ENCODE results near the gene EMILIN3. TPM values are rescaled to one million over a fixed set of nuclear protein-coding genes. Genes with fewer than 3 reads are reported as not detected.

The EMILIN3 gene
- total RNA-seq: not detected

DNA sequence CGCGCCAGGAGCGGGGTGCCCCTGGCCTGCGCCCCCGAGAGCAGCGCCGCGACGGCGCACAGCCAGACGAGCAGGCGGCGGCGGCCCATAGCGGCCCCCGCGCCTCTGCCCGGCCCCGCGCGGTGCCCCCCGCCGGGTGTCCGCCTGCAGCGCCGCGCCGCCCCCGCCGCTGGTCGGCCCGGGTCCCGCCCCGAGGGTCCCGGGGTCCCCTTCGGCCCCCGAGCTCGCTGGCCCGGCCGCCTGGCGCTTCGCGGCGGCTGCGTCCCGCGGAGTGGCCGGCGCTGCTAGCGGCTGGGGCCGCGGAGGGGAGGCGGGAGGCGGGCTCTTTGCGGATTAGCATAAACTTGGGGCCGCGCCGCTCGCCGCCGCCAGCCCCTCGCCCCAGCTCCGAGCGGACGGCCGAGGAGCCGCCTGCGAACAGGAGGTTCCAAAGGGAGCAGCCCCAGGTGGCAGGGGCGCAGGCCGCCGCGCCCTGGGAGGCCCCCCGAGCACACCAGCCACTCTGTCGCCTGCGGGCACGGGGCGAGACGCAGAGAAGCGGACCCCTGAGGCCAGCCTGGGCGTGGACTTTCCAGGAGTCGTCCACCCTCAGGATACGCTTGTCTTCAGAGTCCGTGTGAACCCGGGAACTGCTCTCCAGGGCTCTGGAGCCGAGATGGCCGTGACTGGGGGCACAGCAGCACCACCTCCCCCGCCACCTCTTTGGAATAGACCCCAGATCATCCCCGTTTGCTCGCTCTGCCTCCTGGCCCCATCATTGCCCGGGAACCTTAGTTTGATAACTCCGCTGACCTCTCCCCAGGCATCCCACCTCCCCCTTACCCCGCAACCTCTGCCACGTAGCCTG, at the start of gene EMILIN3:
TSS of gene EMILIN3 (minus strand) at position 273 of the 847 bp plus-strand sequence. CDS start at position 89, 184 bp downstream.
- H3K27ac Mint-ChIP-seq: no peak within 1 kb of the TSS
- no peak for DNase-seq
- peak within 1 kb of the TSS; percentile 34 to 71 for H3K4me3 Mint-ChIP-seq
- peak; percentile 12 to 24 for ATAC-seq (replicated peaks in 1 of 2)
- no peaks in the 10 kb centered on the region for H3K9me3 Mint-ChIP-seq
- H3K27me3 Mint-ChIP-seq (ENCODE audit: low read depth): peaks cover 47% of the 10 kb centered on the region
- peaks cover 0 to 5% of the 10 kb centered on the region in 2 donors for H3K36me3 Mint-ChIP-seq (ENCODE audit: insufficient read depth in 2 of 2)
- H3K4me1 Mint-ChIP-seq (ENCODE audit: low read depth): peaks cover 6% of the 10 kb centered on the region

DNA sequence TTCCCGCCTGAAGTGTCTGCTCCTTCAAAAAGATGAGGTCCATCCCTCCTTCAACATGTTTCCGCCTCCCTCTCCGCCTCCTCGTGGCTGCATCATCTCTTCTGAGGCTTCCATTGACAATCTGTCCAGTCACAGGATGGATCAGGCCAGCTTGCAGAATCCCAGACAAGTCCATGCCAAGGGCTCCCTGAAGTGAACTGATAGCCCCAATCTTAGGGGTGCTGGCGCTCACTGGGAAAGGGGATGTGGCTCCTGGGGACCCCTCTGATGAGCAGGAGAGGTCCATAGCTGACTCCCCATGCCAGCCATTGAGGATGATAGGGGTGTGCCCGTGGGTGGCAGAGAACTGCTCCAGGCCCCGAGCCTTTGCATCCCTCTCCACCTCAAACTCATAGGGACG, 48.6 kb upstream of the EMILIN3 start:
- Mint-ChIP-seq H3K9me3 (no peaks in the 10 kb centered on the region), H3K36me3 (ENCODE audit: insufficient read depth in 2 of 2) (peaks cover 6 to 8% of the 10 kb centered on the region in 2 donors), H3K27me3 (ENCODE audit: low read depth) (no peaks in the 10 kb centered on the region), H3K4me3 (no peak overlapping the region), H3K4me1 (ENCODE audit: low read depth) (no peaks in the 10 kb centered on the region), H3K27ac (no peak overlapping the region)
- DNase-seq (no peak), ATAC-seq (replicated peaks in 1 of 2) (no peak)

- Mint-ChIP-seq H3K36me3 (ENCODE audit: insufficient read depth in 2 of 2) (peaks cover 6 to 8% of the 10 kb centered on the region in 2 donors), H3K4me1 (ENCODE audit: low read depth) (peaks cover 8% of the 10 kb centered on the region), H3K9me3 (no peaks in the 10 kb centered on the region), H3K4me3 (no peak overlapping the region), H3K27ac (no peak overlapping the region), H3K27me3 (ENCODE audit: low read depth) (no peaks in the 10 kb centered on the region)
- DNase-seq (no peak), ATAC-seq (replicated peaks in 1 of 2) (no peak)
Measured at GRCh38 chr20:41413169-41413568, 46.6 kb upstream of the EMILIN3 start.

DNA sequence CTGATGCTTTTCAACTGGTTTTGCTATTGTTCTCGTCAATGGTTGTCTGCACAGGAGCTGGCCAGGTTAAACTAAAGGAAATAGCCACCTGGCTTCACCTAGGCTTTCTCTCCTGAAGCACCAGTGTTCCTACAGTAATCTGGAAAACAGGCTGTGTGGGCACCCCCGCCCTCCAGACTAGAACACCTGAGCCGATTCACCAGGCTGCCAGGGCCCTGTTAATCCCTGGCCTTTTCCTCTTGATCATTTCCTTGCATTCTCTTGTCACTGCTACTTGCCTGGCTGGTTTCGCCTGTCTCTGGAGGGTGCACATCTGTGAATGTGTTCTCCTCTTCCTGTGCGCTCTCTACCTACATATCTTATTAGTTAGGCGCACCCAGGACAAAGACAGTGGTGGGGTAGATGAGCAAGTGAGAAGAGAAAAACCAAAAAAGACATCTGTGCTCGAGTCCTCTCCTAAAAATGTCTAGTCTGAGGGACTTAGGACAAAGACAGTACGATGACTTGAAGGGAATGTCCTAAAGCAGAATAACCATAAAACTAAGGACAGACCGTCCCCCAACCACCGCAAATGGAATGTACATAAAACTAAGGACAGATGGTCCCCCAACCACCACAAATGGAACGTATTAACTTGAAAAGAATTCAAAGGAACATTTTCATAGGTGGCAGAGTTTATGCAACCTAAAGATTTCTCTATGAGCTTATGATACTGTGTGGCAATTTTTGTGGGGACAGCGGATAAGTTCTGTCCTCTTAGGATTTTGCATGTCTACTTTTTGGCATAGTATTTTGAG, 45.9 kb upstream of the EMILIN3 start:
- H3K9me3 Mint-ChIP-seq: no peaks in the 10 kb centered on the region
- no peaks in the 10 kb centered on the region for H3K27me3 Mint-ChIP-seq (ENCODE audit: low read depth)
- peaks cover 5 to 8% of the 10 kb centered on the region in 2 donors for H3K36me3 Mint-ChIP-seq (ENCODE audit: insufficient read depth in 2 of 2)
- no peak overlapping the region for H3K27ac Mint-ChIP-seq
- no peak overlapping the region for H3K4me3 Mint-ChIP-seq
- H3K4me1 Mint-ChIP-seq (ENCODE audit: low read depth): peaks cover 8% of the 10 kb centered on the region
- DNase-seq (no peak), ATAC-seq (replicated peaks in 1 of 2) (no peak)

GRCh38 chr20:41411391-41411847, 44.8 kb upstream of the EMILIN3 start:
- no peak for DNase-seq
- no peaks in the 10 kb centered on the region for H3K9me3 Mint-ChIP-seq
- peaks cover 5 to 8% of the 10 kb centered on the region in 2 donors for H3K36me3 Mint-ChIP-seq (ENCODE audit: insufficient read depth in 2 of 2)
- no peak overlapping the region for H3K27ac Mint-ChIP-seq
- H3K27me3 Mint-ChIP-seq (ENCODE audit: low read depth): no peaks in the 10 kb centered on the region
- no peak for ATAC-seq (replicated peaks in 1 of 2)
- H3K4me1 Mint-ChIP-seq (ENCODE audit: low read depth): peaks cover 8% of the 10 kb centered on the region
- no peak overlapping the region for H3K4me3 Mint-ChIP-seq

DNA sequence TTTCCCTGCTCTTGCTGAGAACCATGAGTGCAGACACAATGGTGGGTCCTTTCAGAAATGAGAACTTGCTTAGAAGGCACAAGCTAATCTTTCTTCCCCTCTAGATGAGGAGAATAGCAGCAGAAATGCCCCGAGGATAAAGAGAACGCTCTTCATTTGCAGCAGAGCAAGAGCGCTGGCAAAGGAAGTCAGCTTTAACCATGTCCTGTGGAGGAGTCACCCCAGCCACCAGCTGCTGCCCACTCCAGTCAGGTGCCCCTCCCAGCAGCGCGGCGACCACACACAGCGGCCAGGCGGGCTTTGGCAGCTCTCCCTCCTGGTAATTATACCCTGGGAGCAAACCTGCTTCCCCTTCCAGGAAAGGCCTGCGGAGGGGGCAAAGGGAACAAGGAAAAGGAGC, 42.4 kb upstream of the EMILIN3 start:
- no peaks in the 10 kb centered on the region for H3K9me3 Mint-ChIP-seq
- DNase-seq (no peak), ATAC-seq (replicated peaks in 1 of 2) (no peak)
- no peak overlapping the region for H3K4me3 Mint-ChIP-seq
- peaks cover 8% of the 10 kb centered on the region for H3K4me1 Mint-ChIP-seq (ENCODE audit: low read depth)
- H3K27ac Mint-ChIP-seq: no peak overlapping the region
- no peaks in the 10 kb centered on the region for H3K27me3 Mint-ChIP-seq (ENCODE audit: low read depth)
- H3K36me3 Mint-ChIP-seq (ENCODE audit: insufficient read depth in 2 of 2): peaks cover 4% of the 10 kb centered on the region in 2 donors

DNA sequence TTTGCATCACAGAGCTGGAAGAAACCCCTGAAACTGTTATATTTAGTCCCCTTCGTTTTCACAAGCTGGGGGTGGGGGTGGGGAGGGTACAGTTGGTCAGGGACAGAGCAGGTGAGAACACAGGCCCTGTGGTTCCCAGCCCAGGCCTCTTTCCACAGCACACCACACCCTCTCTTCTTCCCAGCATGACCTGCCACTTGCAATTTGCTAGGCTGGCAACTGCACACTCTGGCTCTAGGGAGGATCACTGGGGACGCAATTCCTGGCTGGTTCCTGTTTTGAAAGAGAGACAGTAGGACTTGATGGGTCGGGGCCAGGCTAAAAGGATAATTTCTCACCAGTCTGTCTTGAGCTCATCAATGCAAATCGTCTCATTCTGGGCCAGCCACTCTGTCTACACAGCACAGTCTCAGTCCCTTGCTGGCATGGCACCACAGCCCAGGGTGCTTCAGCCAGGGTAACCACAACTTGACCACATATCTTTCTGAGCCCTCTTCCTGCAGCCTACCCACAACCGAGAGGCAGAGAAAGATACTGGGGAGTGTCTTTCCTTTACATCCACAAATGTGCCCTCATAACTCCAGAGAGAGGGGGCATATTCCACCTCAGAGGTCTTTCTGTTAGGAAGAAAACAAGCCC, 41.7 kb upstream of the EMILIN3 start:
- Mint-ChIP-seq H3K4me1 (ENCODE audit: low read depth) (peaks cover 8% of the 10 kb centered on the region), H3K9me3 (no peaks in the 10 kb centered on the region), H3K36me3 (ENCODE audit: insufficient read depth in 2 of 2) (peaks cover 1 to 2% of the 10 kb centered on the region in 2 donors), H3K4me3 (no peak overlapping the region), H3K27ac (no peak overlapping the region), H3K27me3 (ENCODE audit: low read depth) (no peaks in the 10 kb centered on the region)
- peak; percentile 8 to 14 for DNase-seq
- peak; percentile 56 to 69 for ATAC-seq (replicated peaks in 1 of 2)

- no peak overlapping the region for H3K4me3 Mint-ChIP-seq
- DNase-seq: no peak
- H3K27ac Mint-ChIP-seq: peak overlapping the region; percentile 31
- no peaks in the 10 kb centered on the region for H3K9me3 Mint-ChIP-seq
- H3K36me3 Mint-ChIP-seq (ENCODE audit: insufficient read depth in 2 of 2): peaks cover 1 to 2% of the 10 kb centered on the region in 2 donors
- no peaks in the 10 kb centered on the region for H3K27me3 Mint-ChIP-seq (ENCODE audit: low read depth)
- peaks cover 8% of the 10 kb centered on the region for H3K4me1 Mint-ChIP-seq (ENCODE audit: low read depth)
- ATAC-seq (replicated peaks in 1 of 2): peak in 1 of 2 donors; percentile 32
Measured at GRCh38 chr20:41407607-41408006, 41.0 kb upstream of the EMILIN3 start.

GRCh38 chr20:41406896-41407444, 40.4 kb upstream of the EMILIN3 start:
- H3K4me1 Mint-ChIP-seq (ENCODE audit: low read depth): peaks cover 8% of the 10 kb centered on the region
- no peak for ATAC-seq (replicated peaks in 1 of 2)
- H3K9me3 Mint-ChIP-seq: no peaks in the 10 kb centered on the region
- DNase-seq: no peak
- no peak overlapping the region for H3K27ac Mint-ChIP-seq
- peaks cover 0 to 1% of the 10 kb centered on the region in 2 donors for H3K36me3 Mint-ChIP-seq (ENCODE audit: insufficient read depth in 2 of 2)
- no peak overlapping the region for H3K4me3 Mint-ChIP-seq
- H3K27me3 Mint-ChIP-seq (ENCODE audit: low read depth): no peaks in the 10 kb centered on the region

DNA sequence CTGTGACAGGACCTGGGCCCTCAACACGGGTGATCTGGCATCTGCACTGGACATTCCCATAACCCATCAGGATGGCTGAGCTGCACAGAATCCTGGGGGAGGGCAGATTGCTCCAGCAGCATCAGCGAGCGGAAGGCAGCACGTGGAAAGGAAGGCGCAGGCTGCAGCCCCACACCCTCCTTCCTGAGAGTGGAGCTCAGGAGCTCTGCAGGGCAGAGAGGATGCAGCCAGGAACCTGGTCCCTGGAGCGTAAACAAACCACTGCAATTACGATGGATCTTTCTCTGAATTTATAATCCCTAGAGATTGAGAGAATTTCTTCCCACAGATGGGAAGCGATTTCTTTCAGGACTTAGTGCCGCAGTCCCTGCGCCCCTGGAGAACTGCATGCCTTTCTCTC, 39.7 kb upstream of the EMILIN3 start:
- Mint-ChIP-seq H3K4me1 (ENCODE audit: low read depth) (peaks cover 8% of the 10 kb centered on the region), H3K27me3 (ENCODE audit: low read depth) (no peaks in the 10 kb centered on the region), H3K27ac (no peak overlapping the region), H3K36me3 (ENCODE audit: insufficient read depth in 2 of 2) (peaks cover 0 to 1% of the 10 kb centered on the region in 2 donors), H3K9me3 (no peaks in the 10 kb centered on the region), H3K4me3 (no peak overlapping the region)
- no peak for ATAC-seq (replicated peaks in 1 of 2)
- DNase-seq: no peak

DNA sequence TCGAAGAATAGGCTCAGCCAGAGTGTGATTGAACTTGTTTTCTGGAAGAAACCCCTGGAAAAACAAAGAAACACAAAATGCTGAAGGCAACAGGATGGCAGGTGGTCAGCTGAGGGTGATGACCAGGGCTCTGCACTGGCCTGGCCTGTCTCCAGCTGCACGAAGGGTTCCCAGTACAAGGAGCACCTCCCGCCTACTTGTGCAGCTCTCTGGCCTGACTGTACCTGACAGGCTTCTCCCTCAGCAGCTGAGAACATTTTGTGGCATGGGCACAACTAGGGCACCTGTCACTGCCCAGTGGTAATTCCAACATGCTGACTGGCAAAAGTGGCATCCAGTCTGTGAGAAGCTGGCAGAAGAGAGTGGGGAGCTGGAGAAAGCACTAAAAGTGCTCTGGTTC, 38.8 kb upstream of the EMILIN3 start:
- H3K36me3 Mint-ChIP-seq (ENCODE audit: insufficient read depth in 2 of 2): no peaks in the 10 kb centered on the region
- no peak overlapping the region for H3K27ac Mint-ChIP-seq
- DNase-seq (no peak), ATAC-seq (replicated peaks in 1 of 2) (no peak)
- no peaks in the 10 kb centered on the region for H3K9me3 Mint-ChIP-seq
- H3K4me3 Mint-ChIP-seq: no peak overlapping the region
- H3K4me1 Mint-ChIP-seq (ENCODE audit: low read depth): peaks cover 8% of the 10 kb centered on the region
- no peaks in the 10 kb centered on the region for H3K27me3 Mint-ChIP-seq (ENCODE audit: low read depth)

DNA sequence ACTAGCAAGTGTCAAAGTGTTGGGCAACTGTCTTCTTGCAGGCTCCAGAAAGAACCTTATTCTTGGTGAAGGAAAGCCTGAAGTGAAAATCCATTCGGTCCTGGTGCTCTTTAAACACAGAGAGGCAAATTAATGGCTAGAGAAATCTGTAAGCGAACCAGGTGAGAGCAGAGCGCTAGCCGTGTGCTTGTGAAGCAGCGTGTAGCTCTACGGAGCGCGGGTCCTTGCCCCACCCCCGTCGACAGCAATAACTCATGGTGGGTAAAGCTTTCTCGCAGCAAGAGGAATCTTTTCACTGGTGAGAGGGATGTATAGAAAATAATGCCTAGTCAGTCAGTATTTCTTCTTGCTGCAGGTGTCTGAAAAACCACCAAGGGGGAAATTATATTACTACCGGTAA, 37.0 kb upstream of the EMILIN3 start:
- Mint-ChIP-seq H3K9me3 (no peaks in the 10 kb centered on the region), H3K36me3 (ENCODE audit: insufficient read depth in 2 of 2) (no peaks in the 10 kb centered on the region)
- no peak for ATAC-seq (replicated peaks in 1 of 2)

DNA sequence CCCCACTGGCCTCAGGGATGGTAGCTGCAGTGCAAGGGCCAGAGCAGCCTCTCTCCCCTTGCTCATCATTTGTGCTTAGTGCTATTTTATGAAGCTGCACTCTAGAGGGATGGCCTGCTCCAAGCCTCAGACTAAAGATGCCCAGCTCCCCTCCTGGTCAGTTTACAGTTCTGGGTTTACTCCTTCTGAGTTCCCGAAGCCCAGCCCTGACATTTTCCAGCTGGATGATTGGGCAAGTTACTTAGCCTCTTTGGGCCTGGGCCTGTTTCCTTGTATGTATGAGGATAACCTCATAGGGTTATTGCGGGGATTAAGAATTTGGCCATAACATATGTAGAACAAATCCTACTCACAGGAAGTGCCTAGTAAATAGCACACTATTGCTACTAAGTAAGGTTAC, 31.8 kb upstream of the EMILIN3 start:
- no peaks in the 10 kb centered on the region for H3K36me3 Mint-ChIP-seq (ENCODE audit: insufficient read depth in 2 of 2)
- H3K4me3 Mint-ChIP-seq: no peak overlapping the region
- H3K27ac Mint-ChIP-seq: no peak overlapping the region
- DNase-seq (no peak), ATAC-seq (replicated peaks in 1 of 2) (no peak)
- no peaks in the 10 kb centered on the region for H3K4me1 Mint-ChIP-seq (ENCODE audit: low read depth)
- H3K27me3 Mint-ChIP-seq (ENCODE audit: low read depth): no peaks in the 10 kb centered on the region
- no peaks in the 10 kb centered on the region for H3K9me3 Mint-ChIP-seq

More for the DNA sequence above, 37.0 kb upstream of the EMILIN3 start:
- DNase-seq: no peak
- H3K27me3 Mint-ChIP-seq (ENCODE audit: low read depth): no peaks in the 10 kb centered on the region
- peaks cover 5% of the 10 kb centered on the region for H3K4me1 Mint-ChIP-seq (ENCODE audit: low read depth)
- no peak overlapping the region for H3K27ac Mint-ChIP-seq
- no peak overlapping the region for H3K4me3 Mint-ChIP-seq
